ENCODE measurements around the gene PVALEF.

DNA sequence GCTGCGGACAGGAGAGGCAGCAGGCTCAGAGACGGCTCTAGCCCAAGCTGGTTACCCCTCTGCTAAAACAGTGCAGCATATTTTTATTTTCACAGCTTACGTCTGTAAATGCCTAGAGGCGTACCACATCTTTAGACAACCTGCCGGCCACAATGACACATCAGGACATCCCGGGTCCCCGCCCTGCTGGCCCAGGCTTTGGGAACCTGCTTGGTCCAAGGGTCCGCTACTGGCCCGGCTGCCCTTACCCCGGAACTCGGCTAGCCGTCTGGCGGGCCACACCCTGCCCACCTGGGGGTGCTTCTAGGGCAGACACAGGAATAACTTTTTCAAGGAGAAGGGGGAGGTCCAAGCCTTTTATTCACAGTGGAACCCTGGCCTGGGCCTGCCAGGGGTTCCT is 53.2 kb downstream of the PVALEF start:
- TF ChIP-seq, protein P1, sequence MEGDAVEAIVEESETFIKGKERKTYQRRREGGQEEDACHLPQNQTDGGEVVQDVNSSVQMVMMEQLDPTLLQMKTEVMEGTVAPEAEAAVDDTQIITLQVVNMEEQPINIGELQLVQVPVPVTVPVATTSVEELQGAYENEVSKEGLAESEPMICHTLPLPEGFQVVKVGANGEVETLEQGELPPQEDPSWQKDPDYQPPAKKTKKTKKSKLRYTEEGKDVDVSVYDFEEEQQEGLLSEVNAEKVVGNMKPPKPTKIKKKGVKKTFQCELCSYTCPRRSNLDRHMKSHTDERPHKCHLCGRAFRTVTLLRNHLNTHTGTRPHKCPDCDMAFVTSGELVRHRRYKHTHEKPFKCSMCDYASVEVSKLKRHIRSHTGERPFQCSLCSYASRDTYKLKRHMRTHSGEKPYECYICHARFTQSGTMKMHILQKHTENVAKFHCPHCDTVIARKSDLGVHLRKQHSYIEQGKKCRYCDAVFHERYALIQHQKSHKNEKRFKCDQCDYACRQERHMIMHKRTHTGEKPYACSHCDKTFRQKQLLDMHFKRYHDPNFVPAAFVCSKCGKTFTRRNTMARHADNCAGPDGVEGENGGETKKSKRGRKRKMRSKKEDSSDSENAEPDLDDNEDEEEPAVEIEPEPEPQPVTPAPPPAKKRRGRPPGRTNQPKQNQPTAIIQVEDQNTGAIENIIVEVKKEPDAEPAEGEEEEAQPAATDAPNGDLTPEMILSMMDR (IDR thresholded peaks at IDR 0.05) = no peak
- TF ChIP-seq POLR2A (IDR thresholded peaks at IDR 0.05) (no peak), POLR2AphosphoS5 (IDR thresholded peaks at IDR 0.05) (no peak)

Measured in gastroesophageal sphincter (tissue), 3 donors.